HG03025 (cell line): Measurements from ENCODE around the gene NOB1.

ENCODE experiments used
- ATAC-seq: cut with Tn5 transposase; IDR thresholded peaks from one replicate; pipeline ENCODE4 v1.9.1; 2021; ENCODE audit warnings: mild to moderate bottlenecking, moderate library complexity; ENCODE audit not compliant: unreplicated experiment, low FRiP score

NOB1 gene

GRCh38 chr16:69691980-69692911 lies 62.5 kb downstream of the NOB1 start:
- ATAC-seq = no peak
